Astrocyte of the hippocampus (primary cell): ENCODE measurements around the gene ATP5F1A.

Experiments
- DNase-seq: peaks from one replicate; pipeline ENCODE4 v3.0.0; 2011; ENCODE audit warnings: low read depth, low spot score

The ATP5F1A gene

GRCh38 chr18:46073474-46074331 lies 24.4 kb downstream of the ATP5F1A start:
- DNase-seq, result peak; percentile 81

DNA sequence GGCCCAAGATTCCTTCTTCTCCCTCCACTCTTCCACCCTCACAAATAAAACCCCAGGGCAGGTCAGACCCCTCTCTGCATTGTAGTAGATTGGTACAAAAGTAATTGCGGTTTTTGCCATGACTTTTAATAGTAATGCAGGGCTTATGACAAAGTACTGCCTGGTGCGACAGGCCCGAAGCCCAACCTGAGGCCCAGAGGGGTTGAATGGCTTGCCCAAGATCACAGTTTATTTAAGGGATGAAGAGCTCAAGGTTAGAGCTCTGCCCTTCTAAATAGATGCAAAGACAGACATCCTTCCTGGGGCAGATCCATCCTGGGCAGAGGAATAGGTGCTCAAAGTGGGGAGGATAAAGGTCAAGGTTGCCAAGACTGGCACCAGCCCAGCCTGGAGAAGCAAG lies 25.1 kb downstream of the ATP5F1A start:
- DNase-seq, result no peak

GRCh38 chr18:46072376-46072867 lies 25.7 kb downstream of the ATP5F1A start:
- no peak for DNase-seq

DNA sequence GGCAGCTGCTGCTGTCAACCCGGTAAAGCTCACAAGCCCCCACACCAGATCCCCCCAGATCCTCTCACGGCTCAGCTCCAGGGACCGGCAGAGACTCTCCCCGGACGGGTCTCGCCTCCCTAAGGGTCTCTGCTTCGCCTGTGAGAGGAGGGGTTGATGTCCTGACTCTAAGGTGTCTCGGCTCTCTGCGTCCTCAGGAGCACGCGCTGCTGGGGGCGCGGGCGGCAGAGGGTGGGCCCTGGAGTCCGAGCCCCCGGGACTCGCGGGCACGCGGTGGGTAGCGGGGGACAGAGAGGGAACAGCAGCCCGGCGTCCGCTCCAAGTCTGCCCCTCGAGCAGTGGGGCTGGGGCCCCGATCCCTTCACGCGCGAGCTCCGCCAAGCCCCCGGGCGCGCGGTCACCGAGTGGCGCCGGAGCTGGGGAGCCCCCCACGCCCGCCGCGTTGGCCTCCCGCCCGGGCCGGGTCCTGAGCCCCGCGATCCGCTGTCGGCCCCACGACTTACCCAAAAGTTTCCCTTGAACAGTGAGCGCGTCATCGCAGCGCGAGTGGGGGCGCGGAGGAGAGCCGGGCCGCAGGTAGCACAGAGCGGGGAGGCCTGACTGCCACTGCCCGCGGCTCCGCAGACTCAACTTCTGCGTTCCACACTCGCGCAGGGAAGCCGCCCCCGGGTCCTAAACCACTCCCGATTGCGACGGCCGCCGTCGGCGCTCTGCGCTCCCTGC lies 26.3 kb downstream of the ATP5F1A start, which contains the start of gene PSTPIP2:
TSS of gene PSTPIP2 (minus strand) at position 608 of the 723 bp plus-strand sequence. CDS start at position 536, 72 bp downstream.
- DNase-seq, result peak; percentile 86

GRCh38 chr18:46070815-46071652 lies 27.1 kb downstream of the ATP5F1A start:
- no peak for DNase-seq

- no peak for DNase-seq
Observed at GRCh38 chr18:46070232-46070631, 27.9 kb downstream of the ATP5F1A start.

GRCh38 chr18:46069524-46069923 lies 28.6 kb downstream of the ATP5F1A start:
- DNase-seq, result peak; percentile 27

GRCh38 chr18:46068763-46069162 lies 29.3 kb downstream of the ATP5F1A start:
- DNase-seq, result no peak

- peak; percentile 37 for DNase-seq
Observed at GRCh38 chr18:46067438-46068007, 30.6 kb downstream of the ATP5F1A start.

GRCh38 chr18:46062781-46063180 lies 35.3 kb downstream of the ATP5F1A start:
- DNase-seq, result no peak

DNA sequence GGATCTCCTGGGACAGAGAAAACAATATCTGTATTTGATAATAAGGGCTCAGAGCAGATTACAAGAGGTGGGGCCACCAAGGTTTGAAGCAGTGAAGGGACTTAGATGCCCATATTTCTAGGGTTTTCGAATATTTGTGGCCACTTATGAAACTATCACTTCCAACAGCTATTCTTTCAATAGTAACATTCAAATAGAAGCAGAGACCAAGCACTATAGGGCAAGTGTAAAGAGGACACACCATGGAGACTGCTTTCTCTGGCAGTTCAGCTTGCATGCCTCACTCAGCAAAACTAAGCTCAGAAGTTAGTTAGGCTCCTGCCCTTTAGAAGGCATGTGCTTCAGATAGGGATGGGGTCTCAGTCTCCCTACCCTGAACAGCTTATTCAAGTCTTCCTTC lies 36.3 kb downstream of the ATP5F1A start:
- DNase-seq, result no peak

- DNase-seq, result no peak
Observed at GRCh38 chr18:46061387-46061786, 36.7 kb downstream of the ATP5F1A start.

DNA sequence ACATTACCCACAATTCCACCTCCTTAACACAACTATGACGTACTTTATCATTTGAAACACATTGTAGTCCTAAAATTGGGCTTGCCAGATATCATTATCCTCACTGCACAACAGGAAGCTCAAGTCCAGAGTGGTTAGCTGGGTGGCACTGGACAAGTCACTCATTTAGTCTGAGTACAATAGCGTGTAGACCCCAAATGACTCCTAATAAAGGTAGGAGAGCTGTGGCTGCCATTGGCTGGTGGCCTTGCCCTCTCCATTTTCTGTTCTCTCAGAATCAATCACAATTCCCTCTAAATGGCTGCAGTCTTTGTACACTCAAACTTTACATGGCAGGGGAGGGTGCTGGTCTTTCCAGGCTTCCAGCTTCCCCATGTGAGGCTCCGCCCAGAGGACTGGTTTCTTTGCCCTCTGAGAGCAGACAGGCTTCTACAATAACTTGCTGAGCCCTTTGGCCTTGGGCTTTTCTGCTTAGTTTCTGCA lies 37.7 kb downstream of the ATP5F1A start:
- no peak for DNase-seq

- DNase-seq, result no peak
Observed at GRCh38 chr18:46055838-46056230, 42.3 kb downstream of the ATP5F1A start.

DNA sequence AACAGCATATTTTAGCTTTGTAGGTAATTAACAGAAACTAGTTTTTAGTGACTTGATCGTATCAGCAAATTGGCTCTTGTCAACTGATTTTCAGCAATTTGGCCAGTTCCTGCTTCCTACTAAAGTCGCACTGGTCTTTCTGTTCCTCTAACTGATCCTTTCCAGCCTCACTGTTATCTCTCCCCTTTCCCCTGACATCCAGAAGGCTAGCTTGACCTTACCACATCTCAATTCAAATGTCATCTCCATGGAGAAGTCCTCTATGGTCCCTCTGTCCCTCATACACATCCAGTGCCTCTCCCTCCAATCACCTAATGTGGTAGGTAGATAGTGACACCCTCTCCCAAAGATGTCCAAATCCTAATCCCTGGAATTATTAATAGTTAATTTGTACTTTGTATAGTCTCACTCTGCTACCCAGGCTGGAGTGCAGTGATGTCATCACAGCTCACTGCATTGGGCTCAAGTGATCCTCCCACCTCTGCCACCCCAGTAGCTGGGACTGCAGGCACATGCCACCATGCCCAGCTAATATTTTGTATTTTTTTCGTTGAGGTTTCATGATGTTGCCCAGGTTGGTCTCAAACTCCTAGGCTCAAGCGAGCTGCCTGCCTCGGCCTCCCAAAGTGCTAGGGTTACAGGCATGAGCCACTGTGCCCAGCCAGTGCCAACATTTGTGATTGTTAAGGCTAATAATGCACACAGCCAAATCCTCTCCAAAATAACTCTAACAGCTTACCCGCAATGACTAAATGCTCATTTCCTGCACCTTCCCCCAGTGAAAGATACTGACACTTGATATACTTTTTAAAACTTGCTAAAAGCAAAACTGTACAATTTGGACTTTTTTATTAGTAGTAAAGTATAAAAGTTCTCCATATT lies 42.9 kb downstream of the ATP5F1A start:
- no peak for DNase-seq

DNA sequence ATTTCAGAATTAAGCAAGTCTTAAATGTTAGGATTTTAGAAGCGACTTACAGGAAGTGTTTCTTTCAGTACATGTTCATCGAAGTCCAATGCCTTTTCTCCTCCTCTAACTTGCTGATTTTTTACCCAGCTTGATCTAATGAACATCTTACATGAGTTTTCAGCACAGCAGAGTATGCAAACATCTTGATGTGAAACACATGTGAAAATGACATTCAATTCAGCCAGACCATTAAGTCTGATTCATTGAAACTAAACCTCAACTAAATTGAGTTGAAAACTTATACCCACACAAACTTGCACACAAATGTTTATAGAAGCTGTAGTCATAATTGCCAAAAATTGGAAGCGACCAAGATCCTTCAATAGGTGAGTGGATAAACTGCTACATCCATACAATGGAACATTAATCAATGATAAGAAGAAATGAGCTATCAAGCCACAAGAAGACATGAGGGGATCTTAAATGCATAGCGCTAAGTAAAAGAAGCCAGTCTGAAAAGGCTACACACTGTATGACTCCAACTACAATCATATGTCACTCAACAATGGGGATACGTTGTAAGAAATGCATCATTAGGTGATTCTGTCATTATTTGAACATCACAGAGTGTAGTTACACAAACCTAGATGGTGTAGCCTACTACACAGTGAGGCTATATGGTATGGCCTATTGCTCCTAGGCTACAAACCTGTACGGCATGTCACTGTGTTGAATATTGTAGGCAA lies 44.6 kb downstream of the ATP5F1A start:
- no peak for DNase-seq

GRCh38 chr18:46051731-46052461 lies 46.2 kb downstream of the ATP5F1A start:
- DNase-seq, result peak; percentile 80

DNA sequence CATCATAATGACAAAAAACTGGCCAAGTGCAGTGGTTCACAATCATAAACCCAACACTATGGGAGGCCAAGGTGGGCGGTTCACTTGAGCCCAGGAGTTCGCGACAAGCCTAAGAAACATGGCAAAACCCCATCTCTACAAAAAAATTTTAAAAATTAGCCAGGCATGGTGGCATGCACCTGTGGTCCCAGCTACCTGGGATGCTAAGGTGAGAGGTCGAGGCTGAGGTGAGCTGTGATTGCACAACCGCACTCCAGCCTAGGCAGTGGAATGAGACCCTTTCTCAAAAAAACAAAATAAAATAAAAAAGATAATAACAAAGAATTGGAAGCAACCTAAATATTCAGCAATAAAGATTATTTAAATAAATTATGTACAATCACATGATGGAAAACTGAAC lies 47.8 kb downstream of the ATP5F1A start:
- DNase-seq, result no peak

DNA sequence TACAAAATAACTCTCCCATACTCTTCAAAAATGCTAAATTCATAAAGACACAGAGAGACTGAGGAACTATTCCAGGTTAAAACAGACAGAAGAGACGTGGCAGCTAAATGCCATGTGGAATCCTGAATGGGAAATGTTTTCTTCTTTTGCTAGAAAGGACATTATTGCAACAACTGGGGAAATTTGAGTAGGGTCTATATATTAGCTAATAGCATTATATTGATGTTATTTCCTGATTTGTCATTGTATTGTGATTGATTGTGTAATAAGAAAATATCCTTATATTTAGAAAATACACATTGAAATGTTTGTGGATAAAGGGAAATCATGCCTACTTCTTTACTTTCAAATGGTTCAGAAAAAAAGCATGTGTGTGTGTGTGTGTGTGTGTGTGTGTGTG lies 49.5 kb downstream of the ATP5F1A start:
- DNase-seq, result no peak
